Endometrium (tissue), 2 donors: Measurements from ENCODE around the gene IFITM2.
"Not testable (repeated sequence)": the region's sequence is repeated elsewhere in the genome, so short reads cannot be mapped to it uniquely, and the experiment has no call there.

Experiments used
- FAIRE-seq: peaks from 2 replicates; lab custom pipeline; 2012; peaks lifted over from hg19 to GRCh38; lab: Jason Lieb, UNC
- donor health status: control.
- donor health status: control.

Gene IFITM2

GRCh38 chr11:308740-309665, 1.4 kb downstream of the IFITM2 start:
- FAIRE-seq, result not testable (repeated sequence)

DNA sequence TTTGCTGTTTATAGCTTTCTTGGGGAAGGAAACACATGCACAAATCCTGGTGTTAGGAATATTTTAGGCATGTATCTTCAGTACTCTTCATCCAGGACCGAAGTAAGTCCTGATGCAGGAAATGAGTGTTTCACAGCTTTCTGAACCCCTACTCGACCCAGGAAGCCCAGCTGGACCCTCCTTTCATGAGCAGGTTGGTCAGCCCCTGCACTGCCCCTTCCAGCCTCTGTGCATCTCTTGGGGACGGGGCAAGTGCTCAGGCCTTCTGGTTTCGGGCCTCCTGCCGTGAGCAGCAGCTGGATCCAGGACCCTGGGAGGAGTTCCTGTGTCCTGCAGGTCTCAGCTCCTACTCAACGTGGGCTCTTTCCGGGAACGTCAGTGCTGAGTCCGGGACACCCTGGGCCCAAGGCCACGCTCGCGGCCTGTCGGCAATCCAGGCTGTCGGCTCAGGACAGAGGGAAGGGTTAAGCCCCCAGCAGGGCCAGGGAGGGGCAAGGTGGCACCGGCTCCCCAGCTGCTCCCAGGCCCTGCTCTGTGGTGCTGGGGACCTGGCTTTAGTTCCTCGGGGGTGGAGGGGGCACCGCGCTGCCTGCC, 2.5 kb downstream of the IFITM2 start:
- not testable (repeated sequence) for FAIRE-seq

DNA sequence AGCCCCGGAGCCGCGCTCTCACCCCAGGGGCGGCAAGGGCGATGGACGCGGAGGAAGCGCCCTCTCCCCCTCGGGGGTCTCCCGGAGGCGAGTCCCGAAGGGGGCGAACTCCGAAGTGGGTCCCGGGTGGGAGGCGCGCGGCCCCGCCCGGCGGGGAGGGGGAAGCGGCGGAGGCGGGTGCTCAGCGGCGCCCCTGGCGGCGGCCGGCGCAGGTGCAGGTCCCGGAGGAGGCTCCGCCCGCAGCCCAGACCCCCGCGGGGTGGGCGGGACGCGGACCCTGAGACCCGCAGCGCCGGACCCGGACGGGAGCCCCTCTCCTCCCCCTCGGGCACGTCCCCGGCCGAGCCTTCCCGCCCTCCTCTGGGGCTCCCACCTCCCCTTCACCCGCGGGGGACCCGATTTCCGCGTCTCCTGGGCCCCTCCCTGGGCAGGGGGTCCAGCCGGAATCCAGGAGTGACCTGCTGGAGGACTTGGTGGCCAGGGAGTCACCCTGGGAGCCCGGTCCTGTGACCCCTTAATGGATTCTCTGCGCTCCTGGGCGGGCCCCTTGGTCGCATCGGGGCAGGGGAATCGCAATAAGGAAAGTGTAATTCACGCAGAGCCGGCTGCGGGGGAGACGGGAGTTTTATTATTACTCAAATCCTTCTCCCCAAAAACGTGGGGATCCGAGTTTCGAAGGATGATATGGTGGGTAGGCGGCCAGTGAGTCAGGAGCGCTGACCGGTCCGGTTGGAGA, 3.6 kb downstream of the IFITM2 start:
- FAIRE-seq, result not testable (repeated sequence)

DNA sequence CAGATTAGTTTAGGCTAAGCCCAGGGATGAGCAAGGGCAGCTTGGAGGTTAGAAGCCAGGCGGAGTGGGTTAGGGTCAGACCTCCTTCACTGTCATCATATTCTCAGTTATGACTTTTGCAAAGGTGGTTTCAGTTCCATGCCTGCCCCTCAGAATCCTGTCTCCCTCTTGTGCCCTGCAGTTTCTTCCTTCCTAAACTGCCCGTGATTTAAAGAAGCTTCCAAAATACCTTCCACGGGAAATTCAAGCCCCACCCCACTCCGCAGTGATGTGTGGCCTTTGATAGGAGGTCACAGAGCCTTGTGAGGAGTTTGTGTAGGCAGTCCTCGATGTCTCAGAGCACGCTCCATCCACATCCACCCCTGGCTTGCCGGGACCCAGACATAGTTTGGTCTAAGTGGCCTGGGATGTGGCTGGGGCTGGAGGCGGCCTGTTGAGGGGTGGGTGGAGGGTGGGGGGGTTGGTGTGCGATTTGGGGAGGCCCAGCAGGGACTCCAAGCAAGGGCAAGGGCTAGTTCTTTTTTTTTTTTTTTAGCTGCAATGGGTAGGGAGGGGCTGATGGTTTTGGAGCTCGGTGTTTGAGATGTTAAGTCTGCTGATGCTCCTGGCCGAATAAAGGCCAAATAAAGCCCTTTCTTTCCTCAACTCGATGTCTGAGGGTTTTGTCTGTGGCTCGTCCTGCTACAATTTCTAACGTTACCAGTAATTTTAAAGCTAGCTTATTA, 4.6 kb downstream of the IFITM2 start:
- no peak for FAIRE-seq

GRCh38 chr11:313304-313786, 5.7 kb downstream of the IFITM2 start:
- no peak for FAIRE-seq

- peak; percentile 82 for FAIRE-seq
Observed at GRCh38 chr11:313787-314553, 6.4 kb downstream of the IFITM2 start, which contains the start of gene IFITM1. TSS of gene IFITM1 (plus strand) at chr11:314040. CDS start at chr11:314171, 131 bp downstream.

- not testable (repeated sequence) for FAIRE-seq
Observed at GRCh38 chr11:314554-314875, 6.9 kb downstream of the IFITM2 start.

- no peak for FAIRE-seq
Observed at GRCh38 chr11:315051-315481, 7.5 kb downstream of the IFITM2 start.

DNA sequence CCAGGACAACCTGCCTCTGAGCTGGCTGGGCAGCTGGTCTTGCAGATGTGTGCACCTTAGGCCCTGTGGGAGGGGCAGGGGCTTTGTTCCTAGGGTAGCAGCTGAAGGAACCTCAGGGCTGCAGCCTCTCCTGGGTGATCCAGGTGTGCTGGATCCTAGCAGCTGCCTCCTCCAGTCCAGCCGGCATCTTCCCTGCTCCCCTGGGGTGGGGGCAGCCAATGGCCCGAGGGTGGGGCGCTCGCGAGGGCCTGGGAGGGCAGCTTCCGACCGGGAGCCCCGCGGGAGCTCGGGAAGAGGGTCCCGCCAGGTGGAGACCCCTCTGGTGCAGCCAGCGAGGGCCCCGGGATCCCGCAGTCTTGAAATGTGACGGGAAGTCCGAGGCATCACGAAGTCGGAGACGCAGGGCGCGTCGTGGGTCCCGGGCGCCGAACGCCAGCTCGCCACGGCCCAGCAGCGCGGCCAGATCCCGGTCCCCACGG, 7.9 kb downstream of the IFITM2 start:
- no peak for FAIRE-seq

DNA sequence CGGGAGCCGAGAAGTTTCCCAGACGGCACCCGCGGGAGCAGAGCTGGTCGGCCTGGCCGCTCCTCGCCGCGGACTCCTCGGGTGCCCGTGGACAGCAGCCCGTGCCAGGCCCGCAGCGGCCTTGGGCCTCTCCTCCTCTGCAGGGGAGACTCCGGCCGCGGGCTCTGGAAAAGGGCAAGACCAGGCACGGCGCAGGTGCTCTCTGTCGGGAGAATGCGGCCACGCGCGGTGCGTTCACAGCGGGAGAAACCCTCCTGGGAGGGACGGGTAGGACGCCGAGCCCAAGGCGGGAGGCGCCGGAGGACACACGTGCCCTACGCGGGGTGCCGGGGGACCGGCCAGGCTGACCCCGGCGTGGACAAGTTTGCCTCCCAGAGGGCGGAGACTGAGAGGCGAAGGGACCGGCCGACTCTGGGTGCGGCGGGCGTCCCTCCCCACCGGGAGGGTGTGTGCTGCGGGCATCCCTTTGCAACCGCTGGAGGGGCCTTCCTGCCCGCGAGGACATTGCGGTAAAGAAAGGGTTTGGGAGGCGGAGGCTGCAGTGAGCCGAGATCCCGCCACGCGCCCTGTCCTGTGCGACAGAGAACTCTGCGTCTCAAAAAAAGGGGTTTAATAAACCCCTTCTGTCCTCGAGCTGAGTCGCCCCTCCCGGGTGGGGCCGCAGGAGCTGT, 8.6 kb downstream of the IFITM2 start:
- no peak for FAIRE-seq

GRCh38 chr11:316891-317301, 9.3 kb downstream of the IFITM2 start:
- FAIRE-seq, result no peak

- FAIRE-seq, result not testable (repeated sequence)
Observed at GRCh38 chr11:317668-318404, 10.2 kb downstream of the IFITM2 start.

DNA sequence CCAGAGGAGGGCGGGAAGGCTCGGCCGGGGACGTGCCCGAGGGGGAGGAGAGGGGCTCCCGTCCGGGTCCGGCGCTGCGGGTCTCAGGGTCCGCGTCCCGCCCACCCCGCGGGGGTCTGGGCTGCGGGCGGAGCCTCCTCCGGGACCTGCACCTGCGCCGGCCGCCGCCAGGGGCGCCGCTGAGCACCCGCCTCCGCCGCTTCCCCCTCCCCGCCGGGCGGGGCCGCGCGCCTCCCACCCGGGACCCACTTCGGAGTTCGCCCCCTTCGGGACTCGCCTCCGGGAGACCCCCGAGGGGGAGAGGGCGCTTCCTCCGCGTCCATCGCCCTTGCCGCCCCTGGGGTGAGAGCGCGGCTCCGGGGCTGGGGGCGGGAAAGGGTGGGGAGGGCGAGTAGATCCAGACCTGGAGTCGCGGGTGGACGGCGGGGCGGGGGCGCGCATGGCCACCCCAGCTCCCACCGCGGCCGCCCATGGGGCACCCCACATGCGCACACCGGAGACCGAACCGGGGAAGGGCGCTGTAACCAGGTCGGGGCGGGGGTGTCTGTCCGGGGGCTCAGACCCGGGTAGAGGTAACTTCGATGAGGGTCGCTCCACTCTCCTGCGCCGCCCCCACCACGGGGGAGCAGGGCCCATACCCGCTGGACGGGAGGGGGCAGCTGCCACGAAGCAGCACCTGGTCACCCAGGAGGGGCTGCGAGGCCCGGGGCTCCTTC, 10.9 kb downstream of the IFITM2 start:
- FAIRE-seq, result not testable (repeated sequence)

DNA sequence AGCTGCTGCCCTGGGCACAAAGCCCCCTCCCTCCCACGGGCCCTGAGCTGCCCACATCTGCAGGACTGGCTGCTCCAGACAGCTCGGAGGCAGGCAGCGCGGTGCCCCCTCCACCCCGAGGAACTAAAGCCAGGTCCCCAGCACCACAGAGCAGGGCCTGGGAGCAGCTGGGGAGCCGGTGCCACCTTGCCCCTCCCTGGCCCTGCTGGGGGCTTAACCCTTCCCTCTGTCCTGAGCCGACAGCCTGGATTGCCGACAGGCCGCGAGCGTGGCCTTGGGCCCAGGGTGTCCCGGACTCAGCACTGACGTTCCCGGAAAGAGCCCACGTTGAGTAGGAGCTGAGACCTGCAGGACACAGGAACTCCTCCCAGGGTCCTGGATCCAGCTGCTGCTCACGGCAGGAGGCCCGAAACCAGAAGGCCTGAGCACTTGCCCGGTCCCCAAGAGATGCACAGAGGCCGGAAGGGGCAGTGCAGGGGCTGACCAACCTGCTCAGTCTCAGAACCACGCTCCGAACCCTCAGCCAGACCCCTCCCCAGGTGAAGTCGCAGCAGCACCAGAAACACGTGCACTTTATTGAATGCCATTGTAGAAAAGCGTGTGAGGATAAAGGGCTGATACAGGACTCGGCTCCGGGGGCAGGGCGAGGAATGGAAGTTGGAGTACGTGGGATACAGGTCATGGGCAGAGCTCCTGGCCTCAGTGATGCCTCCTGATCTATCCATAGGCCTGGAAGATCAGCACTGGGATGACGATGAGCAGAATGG, 11.7 kb downstream of the IFITM2 start:
- FAIRE-seq, result not testable (repeated sequence)

GRCh38 chr11:319888-320273, 12.3 kb downstream of the IFITM2 start:
- FAIRE-seq, result not testable (repeated sequence)

- FAIRE-seq, result no peak
Observed at GRCh38 chr11:324156-324555, 16.5 kb downstream of the IFITM2 start.

GRCh38 chr11:324593-325517, 17.2 kb downstream of the IFITM2 start:
- FAIRE-seq, result peak; percentile 95
